K562 (cell line): Measurements from ENCODE around the gene PRPF38A. TPM values are rescaled to one million over a fixed set of nuclear protein-coding genes. Genes with fewer than 3 reads are reported as not detected.

Experiments
- ATAC-seq: fragments of 200-7000 bp; cut with Tn5 transposase; 3 replicates; pipeline ENCODE4 v1.9.1; 2020; ENCODE audit warnings: moderate library complexity
- BruUV-seq: library from RNA; stranded (reverse); fragments of 400-500 nt; replicated peaks from 2 replicates; lab custom pipeline; 2021; lab: Mats Ljungman, UMichigan
- CTCF ChIA-PET: fragments of 300-600 bp; formaldehyde crosslinking; extraction: SDS; loops from one replicate; lab custom pipeline; 2021; ENCODE audit warnings: low intra/inter-chr PET ratio; lab: Yijun Ruan, JAX
- POLR2A ChIA-PET: fragments of 300-600, 350-650 bp; sonication (Branson Sonifier 250); formaldehyde crosslinking; extraction: SDS; loops from one replicate; lab custom pipeline; 2021; ENCODE audit warnings: antibody characterized with exemption, inconsistent platforms; lab: Yijun Ruan, JAX
- DNase-seq, 4 experiments: peaks; one replicate each; pipeline versions ENCODE4 v3.0.0 to v3.0.0-alpha.2; 2011 to 2018; ENCODE audit warnings: low spot score in 3 of 4, mixed read lengths in 3 of 4; ENCODE audit errors: extremely low read depth in 1 of 4
- FAIRE-seq: peaks from 2 replicates; lab custom pipeline; 2011; peaks lifted over from hg19 to GRCh38; lab: Jason Lieb, UNC
- H2AFZ ChIP-seq: 2 replicates; pipeline ENCODE4 v1.6.0; 2011; ENCODE audit warnings: low read depth, low read length, control low read depth, inconsistent platforms
- H3K27ac ChIP-seq: fragments of 200-600 bp; 3 replicates; pipeline ENCODE4 v1.8.0; 2011; ENCODE audit warnings: low read depth, mild to moderate bottlenecking, control low read depth, inconsistent platforms, low read length, moderate library complexity, mixed read lengths; ENCODE audit errors: extremely low read depth
- H3K27me3 ChIP-seq, 2 experiments: fragments of 300-600 bp in 1 of 2; 2 replicates in 1 of 2; 3 replicates in 1 of 2; pipeline versions ENCODE4 v1.6.0 to v1.8.0; 2011; ENCODE audit warnings: inconsistent platforms in 2 of 2, low read length in 2 of 2, mild to moderate bottlenecking in 1 of 2, mixed read lengths in 1 of 2, moderate library complexity in 1 of 2; ENCODE audit not compliant: control insufficient read depth in 2 of 2, insufficient read depth in 2 of 2
- H3K36me3 ChIP-seq: fragments of 300-600 bp; 3 replicates; pipeline ENCODE4 v1.8.0; 2011; ENCODE audit warnings: mild to moderate bottlenecking, low read length, inconsistent platforms; ENCODE audit not compliant: control insufficient read depth, insufficient read depth
- H3K4me1 ChIP-seq, 2 experiments: fragments of 200-600 bp in 1 of 2; replicated peaks in 1 of 2; 2 replicates in 1 of 2; 3 replicates in 1 of 2; pipeline versions ENCODE4 v1.5.1 to v1.8.0; 2011; ENCODE audit warnings: inconsistent platforms in 2 of 2, low read length in 2 of 2, mild to moderate bottlenecking in 1 of 2, mixed read lengths in 1 of 2, moderate library complexity in 1 of 2; ENCODE audit not compliant: control insufficient read depth in 2 of 2, insufficient read depth in 2 of 2
- H3K4me2 ChIP-seq: 2 replicates; pipeline ENCODE4 v1.6.1; 2011; ENCODE audit warnings: low read length, control low read depth, inconsistent platforms, mixed read lengths; ENCODE audit not compliant: insufficient read depth
- H3K4me3 ChIP-seq: fragments of 200-600 bp; sonication (generic), shearing (Covaris generic); 2 replicates; pipeline ENCODE4 v1.5.1; 2016; ENCODE audit warnings: control low read depth, inconsistent platforms
- H3K79me2 ChIP-seq: fragments of 200-600 bp; 3 replicates; pipeline ENCODE4 v1.8.0; 2011; ENCODE audit warnings: low read length, inconsistent platforms; ENCODE audit not compliant: control insufficient read depth, insufficient read depth
- H3K9ac ChIP-seq, 2 experiments: 2 replicates each; pipeline versions ENCODE4 v1.6.0 to v1.6.1; 2011; ENCODE audit warnings: low read depth in 2 of 2, low read length in 2 of 2, control low read depth in 1 of 2, inconsistent platforms in 1 of 2, mild to moderate bottlenecking in 1 of 2, mixed read lengths in 1 of 2; ENCODE audit not compliant: insufficient read depth in 1 of 2
- H3K9me1 ChIP-seq: one replicate; pipeline ENCODE4 v1.6.0; 2011; ENCODE audit warnings: inconsistent platforms, mild to moderate bottlenecking, low read length, moderate library complexity; ENCODE audit not compliant: control insufficient read depth, insufficient read depth
- H3K9me3 ChIP-seq: replicated peaks from 2 replicates; pipeline ENCODE4 v1.5.1; 2011; ENCODE audit warnings: low read depth, low read length, inconsistent platforms; ENCODE audit not compliant: control insufficient read depth, insufficient read depth
- H4K20me1 ChIP-seq: replicated peaks from 2 replicates; pipeline ENCODE4 v1.6.1; 2011; ENCODE audit warnings: low read length, inconsistent platforms, mixed read lengths; ENCODE audit not compliant: control insufficient read depth, insufficient read depth
- FOXM1 ChIP-seq, 2 experiments: fragments of 450-650 bp in 1 of 2; sonication (generic) in 1 of 2; formaldehyde crosslinking in 1 of 2; IDR thresholded peaks; 2 replicates each; pipeline versions ENCODE4 v1.6.1 to v1.9.0; 2017 to 2022; ENCODE audit warnings: low read depth in 2 of 2, mild to moderate bottlenecking in 2 of 2, missing genetic modification reagents in 1 of 2, moderate library complexity in 1 of 2
- GABPB2 ChIP-seq: fragments of 250-450 bp; sonication (Bioruptor Pico); conservative IDR thresholded peaks from 2 replicates; pipeline ENCODE4 v1.5.1; 2021; ENCODE audit warnings: mild to moderate bottlenecking
- HDGF ChIP-seq: fragments of 450-650 bp; IDR thresholded peaks from 2 replicates; pipeline ENCODE4 v1.6.1; 2016
- PKNOX1 ChIP-seq: fragments of 450-650 bp; IDR thresholded peaks from 2 replicates; pipeline ENCODE4 v1.6.1; 2016
- SMARCC2 ChIP-seq: fragments of 450-650 bp; IDR thresholded peaks from 2 replicates; pipeline ENCODE4 v1.6.1; 2017; ENCODE audit warnings: antibody characterized with exemption, moderate library complexity, mild to moderate bottlenecking, low read depth
- SP1 ChIP-seq: sonication (generic); formaldehyde crosslinking; IDR thresholded peaks from 2 replicates; pipeline ENCODE4 v1.8.1; 2022; ENCODE audit warnings: mild to moderate bottlenecking, missing genetic modification reagents
- YY1 ChIP-seq, 3 experiments: IDR thresholded peaks; 2 replicates each; pipeline ENCODE4 v1.6.1; 2011; ENCODE audit warnings: low read length in 2 of 3, mild to moderate bottlenecking in 2 of 3, moderate library complexity in 2 of 3, borderline replicate concordance in 1 of 3, control low read depth in 1 of 3, low read depth in 1 of 3; ENCODE audit not compliant: insufficient read depth in 3 of 3, insufficient replicate concordance in 2 of 3, control insufficient read depth in 1 of 3, insufficient read length in 1 of 3; ENCODE audit errors: extremely low read depth in 1 of 3
- WGBS: fragments of 100-300 bp; shearing (Covaris generic); methylation state at CpG from one replicate; pipeline ENCODE4 v1.1.6; 2016; ENCODE audit warnings: low coverage, mixed read lengths; ENCODE audit not compliant: insufficient coverage; ENCODE audit errors: missing lambda C conversion rate; 5-methylcytosine and 5-hydroxymethylcytosine counted together
- in situ Hi-C: fragments of 300-500 bp; cut with MboI; formaldehyde crosslinking; loops from 4 replicates; pipeline ENCODE4 v1.15.0; 2018; ENCODE audit warnings: inconsistent platforms, mixed read lengths
- intact Hi-C: fragments of 100-400 bp; cut with micrococcal nuclease; formaldehyde crosslinking; loops from 2 replicates; pipeline ENCODE4 v1.14.2; 2022
- polyA plus RNA-seq, 8 experiments: library from polyadenylated mRNA; depleted of rRNA in 4 of 8; stranded (reverse) in 5 of 8; unstranded in 3 of 8; fragments of >200 nt; fragmentation: Nextera tagmentation in 2 of 8; fragmentation: Illumina TruSeq in 1 of 8; extraction: Ambion mirVana in 2 of 8; extraction: Trizol in 1 of 8; gene quantifications; 2 replicates each; pipeline versions ENCODE4 v1.2.1 to v1.2.3, GENCODE V29; 2011 to 2014; ENCODE audit warnings: inconsistent platforms in 1 of 8, missing spikeins in 1 of 8
- total RNA-seq, 7 experiments: library from RNA; depleted of rRNA in 6 of 7; stranded (reverse); fragments of >200 nt in 6 of 7; fragmentation: Illumina TruSeq in 2 of 7; extraction: Trizol in 2 of 7; gene quantifications; 2 replicates each; pipeline versions ENCODE4 v1.2.1 to v1.2.3, GENCODE V29; 2011 to 2021; ENCODE audit warnings: low replicate concordance in 1 of 7

PRPF38A gene
- total and polyA plus RNA-seq, 9 of the 15 experiments (the other 6 are each of a cell fraction or from before 2014, with no cell fraction given): 53.6 to 198 (median 89.2) TPM

- Histone ChIP-seq H3K4me3 (peak overlapping the region; percentile 77), H3K4me1 (peaks cover 21 to 37% of the 10 kb centered on the region in 2 experiments), H3K9ac (peak overlapping the region; percentile 95 to 98), H3K4me2 (peak overlapping the region; percentile 91), H3K27me3 (no peaks in the 10 kb centered on the region), H3K9me1 (peaks cover 5% of the 10 kb centered on the region), H3K79me2 (peaks cover 22% of the 10 kb centered on the region), H2AFZ (peak overlapping the region; percentile 34), H3K36me3 (peaks cover 42% of the 10 kb centered on the region; the same call in 2 of the 3 replicates), H4K20me1 (no peaks in the 10 kb centered on the region; the same call in 1 of the 2 replicates), H3K27ac (peak overlapping the region; percentile 34; the same call in 2 of the 3 replicates), H3K9me3 (no peaks in the 10 kb centered on the region)
- 11% methylated on average over 8 of the region's 8 CpGs for WGBS
- DNase-seq: no peak
- 0 out of 2 replicates have a peak, but pooled peaks have one; percentile 9 for TF ChIP-seq SP1 (CRISPR knock-in tag)
- TF ChIP-seq PKNOX1: 0 out of 2 replicates have a peak, but pooled peaks have one; percentile 70
- no peak for TF ChIP-seq GABPB2 (CRISPR knock-in tag)
- 0 out of 2 replicates have a peak, but pooled peaks have one; percentile 11 for TF ChIP-seq FOXM1 (IDR thresholded peaks at IDR 0.05; ENCODE audit: low read depth)
- TF ChIP-seq FOXM1 (CRISPR knock-in tag; IDR thresholded peaks at IDR 0.05; ENCODE audit: low read depth): no peak
- peak in 1 of 3 experiments; percentile 5 for TF ChIP-seq YY1 (IDR thresholded peaks at IDR 0.05; ENCODE audit: borderline replicate concordance in 1 of 3, control insufficient read depth in 1 of 3, extremely low read depth in 1 of 3, insufficient read depth in 3 of 3, insufficient read length in 1 of 3, insufficient replicate concordance in 2 of 3, low read depth in 1 of 3, low read length in 2 of 3)
- 0 out of 2 replicates have a peak, but pooled peaks have one; percentile 70 for TF ChIP-seq HDGF
- TF ChIP-seq SMARCC2: no peak
- FAIRE-seq: no peak
- ChIA-PET CTCF (interaction anchor here (1.0 kb wide), 1 partner anchor 318 kb away, joined by 3 read pairs; no protein-coding TSS in a partner anchor), POLR2A (interaction anchor here (0.6 to 3.7 kb wide), 16 partner anchors 9 to 487 kb away, joined by 3 to 29 read pairs (median 3); partner anchors contain the start of genes ORC1 and PRPF38A)
- ATAC-seq: no peak
- intact Hi-C loops: loop anchor here (2.0 kb wide), 1 partner anchor 224 kb away; the partner anchor contains the start of gene ZFYVE9
- no TSS peak for BruUV-seq
- in situ Hi-C loops: no loop called here
These were observed 37.9 kb upstream of the PRPF38A start for GRCh38 chr1:52366517-52366827.
